OCI-LY1 (cell line): ENCODE data around the gene PILRB.

Experiments
- CTCF ChIP-seq: fragments of 200-600 bp; sonication (generic), shearing (Covaris generic); IDR thresholded peaks from 2 replicates; pipeline ENCODE4 v1.5.1; 2017; ENCODE audit warnings: mild to moderate bottlenecking, antibody characterized with exemption, low read length, moderate library complexity, mixed read lengths
- EZH2 ChIP-seq: fragments of 200-600 bp; sonication (generic), shearing (Covaris generic); IDR thresholded peaks from 2 replicates; pipeline ENCODE4 v1.8.0; 2017; ENCODE audit warnings: borderline replicate concordance, mixed run types, mild to moderate bottlenecking, antibody characterized with exemption, low read length, moderate library complexity, mixed read lengths

- TF ChIP-seq CTCF (no peak), EZH2 (no peak)
Observed at GRCh38 chr7:100411101-100411500, 53.2 kb downstream of the PILRB start.
